HepG2 (cell line): Measurements from ENCODE around the gene RBM8A. TPM values are rescaled to one million over a fixed set of nuclear protein-coding genes. Genes with fewer than 3 reads are reported as not detected.

Experiments
- ATF1 ChIP-seq: IDR thresholded peaks from 2 replicates; pipeline ENCODE4 v1.6.1; 2016; ENCODE audit warnings: mild to moderate bottlenecking, control low read depth
- FOSL1 ChIP-seq: sonication (generic); formaldehyde crosslinking; IDR thresholded peaks from 2 replicates; pipeline ENCODE4 v1.9.0; 2021; ENCODE audit warnings: missing genetic modification reagents, borderline replicate concordance
- MIXL1 ChIP-seq: IDR thresholded peaks from 2 replicates; pipeline ENCODE4 v1.6.1; 2016
- NAIF1 ChIP-seq: sonication (generic); formaldehyde crosslinking; IDR thresholded peaks from 2 replicates; pipeline ENCODE4 v1.5.0; 2020; ENCODE audit warnings: mild to moderate bottlenecking, missing genetic modification reagents, borderline replicate concordance
- NFKB2 ChIP-seq: sonication (generic); formaldehyde crosslinking; IDR thresholded peaks from 2 replicates; pipeline ENCODE4 v1.4.0; 2020; ENCODE audit warnings: missing genetic modification reagents, borderline replicate concordance
- SPEN ChIP-seq: sonication (generic); formaldehyde crosslinking; IDR thresholded peaks from 2 replicates; pipeline ENCODE4 v1.5.1; 2020; ENCODE audit warnings: low read depth, mild to moderate bottlenecking, missing genetic modification reagents
- ZKSCAN8 ChIP-seq: IDR thresholded peaks from 2 replicates; pipeline ENCODE4 v1.6.1; 2016; ENCODE audit warnings: borderline replicate concordance, missing genetic modification reagents, missing compliant biosample characterization
- ZNF143 ChIP-seq: sonication (generic); formaldehyde crosslinking; IDR thresholded peaks from 2 replicates; pipeline ENCODE4 v1.4.0; 2020; ENCODE audit warnings: missing genetic modification reagents
- ZNF160 ChIP-seq: sonication (generic); formaldehyde crosslinking; IDR thresholded peaks from 2 replicates; pipeline ENCODE4 v1.8.0; 2022; ENCODE audit warnings: mild to moderate bottlenecking, inconsistent platforms, missing genetic modification reagents
- ZNF256 ChIP-seq: sonication (generic); formaldehyde crosslinking; conservative IDR thresholded peaks from 2 replicates; pipeline ENCODE4 v1.4.0; 2020; ENCODE audit warnings: missing genetic modification reagents
- ZNF326 ChIP-seq: sonication (generic); formaldehyde crosslinking; IDR thresholded peaks from 2 replicates; pipeline ENCODE4 v1.4.0; 2020; ENCODE audit warnings: missing genetic modification reagents, borderline replicate concordance
- ZNF33A ChIP-seq: sonication (generic); formaldehyde crosslinking; IDR thresholded peaks from 2 replicates; pipeline ENCODE4 v1.5.1; 2020; ENCODE audit warnings: missing genetic modification reagents, mild to moderate bottlenecking, moderate library complexity, borderline replicate concordance
- ZNF343 ChIP-seq: sonication (generic); formaldehyde crosslinking; IDR thresholded peaks from 2 replicates; pipeline ENCODE4 v1.4.0; 2020; ENCODE audit warnings: mild to moderate bottlenecking, missing genetic modification reagents
- ZNF430 ChIP-seq: sonication (generic); formaldehyde crosslinking; IDR thresholded peaks from 2 replicates; pipeline ENCODE4 v1.9.0; 2021; ENCODE audit warnings: mild to moderate bottlenecking, missing genetic modification reagents
- ZNF496 ChIP-seq: sonication (generic); formaldehyde crosslinking; IDR thresholded peaks from 2 replicates; pipeline ENCODE4 v1.8.1; 2023; ENCODE audit warnings: mild to moderate bottlenecking, moderate library complexity, missing genetic modification reagents; ENCODE audit not compliant: insufficient replicate concordance
- ZNF788 ChIP-seq: sonication (generic); formaldehyde crosslinking; IDR thresholded peaks from 2 replicates; pipeline ENCODE4 v1.5.0; 2020; ENCODE audit warnings: mild to moderate bottlenecking, missing genetic modification reagents, borderline replicate concordance
- polyA plus RNA-seq, 8 experiments: library from polyadenylated mRNA; depleted of rRNA in 3 of 8; stranded (reverse) in 7 of 8; unstranded in 1 of 8; fragments of >200 nt; fragmentation: Illumina TruSeq in 4 of 8; extraction: Trizol in 4 of 8; gene quantifications; 2 replicates each; pipeline versions ENCODE4 v1.2.1 to v1.2.3, GENCODE V29; 2011 to 2016; ENCODE audit warnings: low read depth in 4 of 8, missing spikeins in 1 of 8, mixed read lengths in 1 of 8; ENCODE audit not compliant: insufficient read depth in 1 of 8
- total RNA-seq, 5 experiments: library from RNA; depleted of rRNA; stranded (reverse); fragments of >200 nt; fragmentation: Illumina TruSeq; extraction: Trizol; gene quantifications; 2 replicates each; pipeline ENCODE4 v1.2.3, GENCODE V29; 2016; ENCODE audit warnings: low read depth in 1 of 5
- TF ChIP-seq, protein P1 (sequence below): sonication (generic); formaldehyde crosslinking; IDR thresholded peaks from 2 replicates; pipeline ENCODE4 v1.5.1; 2020; ENCODE audit warnings: mild to moderate bottlenecking, missing genetic modification reagents, borderline replicate concordance
- TF ChIP-seq, protein P2 (sequence below): sonication (generic); formaldehyde crosslinking; IDR thresholded peaks from 2 replicates; pipeline ENCODE4 v1.5.0; 2020; ENCODE audit warnings: mild to moderate bottlenecking, low read depth, missing genetic modification reagents, borderline replicate concordance
- TF ChIP-seq, protein P3 (sequence below): sonication (generic); formaldehyde crosslinking; IDR thresholded peaks from 2 replicates; pipeline ENCODE4 v1.4.0; 2020; ENCODE audit warnings: mild to moderate bottlenecking, missing genetic modification reagents
- TF ChIP-seq, protein P4 (sequence below): IDR thresholded peaks from 2 replicates; pipeline ENCODE4 v1.6.1; 2018; ENCODE audit warnings: missing genetic modification reagents, mild to moderate bottlenecking, missing compliant biosample characterization

RBM8A gene
- total and polyA plus RNA-seq, 2 of the 13 experiments (the other 11 are each of a cell fraction or from before 2014, with no cell fraction given) = 106 to 162 TPM

DNA sequence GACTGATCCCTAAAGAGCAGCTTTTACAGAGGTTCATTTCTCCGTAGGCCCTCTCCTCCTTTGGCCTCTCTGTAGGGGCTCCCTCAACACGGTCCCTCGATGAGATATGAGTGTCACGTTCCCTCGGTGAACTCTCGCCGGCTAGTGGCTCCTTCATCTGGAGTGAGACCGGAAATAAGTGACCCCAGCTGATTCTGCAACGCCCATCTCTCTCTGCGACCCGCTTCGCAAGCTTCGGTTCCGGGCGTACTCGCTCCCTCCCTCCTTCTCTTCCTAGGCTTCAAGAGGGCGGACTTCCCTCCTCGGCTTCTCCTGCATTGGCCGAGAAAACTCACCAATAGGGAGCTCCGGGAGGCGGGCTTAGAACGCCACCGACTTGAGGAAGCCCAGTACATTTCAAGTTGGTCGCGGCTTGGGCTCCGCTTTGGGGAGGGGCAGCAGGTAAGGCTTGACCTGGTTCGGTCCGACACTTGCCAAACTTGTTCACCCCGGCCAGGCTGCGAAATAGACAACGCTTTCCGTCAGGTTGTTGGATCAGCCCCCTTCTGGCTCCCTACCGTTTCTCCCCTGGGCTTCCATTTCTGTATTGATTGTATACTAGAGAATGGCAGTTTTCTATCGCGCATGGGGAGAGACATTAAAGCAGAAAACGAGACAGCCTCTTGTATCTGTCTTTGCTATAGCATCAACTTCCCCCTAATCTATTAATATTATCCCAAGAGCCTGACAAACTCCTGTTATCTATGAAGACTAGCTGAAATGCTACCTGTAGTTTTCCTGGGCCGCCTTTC lies 37.2 kb upstream of the RBM8A start, which contains the start of the genes ANKRD34A and POLR3GL (continued):
- TF ChIP-seq, protein P1, sequence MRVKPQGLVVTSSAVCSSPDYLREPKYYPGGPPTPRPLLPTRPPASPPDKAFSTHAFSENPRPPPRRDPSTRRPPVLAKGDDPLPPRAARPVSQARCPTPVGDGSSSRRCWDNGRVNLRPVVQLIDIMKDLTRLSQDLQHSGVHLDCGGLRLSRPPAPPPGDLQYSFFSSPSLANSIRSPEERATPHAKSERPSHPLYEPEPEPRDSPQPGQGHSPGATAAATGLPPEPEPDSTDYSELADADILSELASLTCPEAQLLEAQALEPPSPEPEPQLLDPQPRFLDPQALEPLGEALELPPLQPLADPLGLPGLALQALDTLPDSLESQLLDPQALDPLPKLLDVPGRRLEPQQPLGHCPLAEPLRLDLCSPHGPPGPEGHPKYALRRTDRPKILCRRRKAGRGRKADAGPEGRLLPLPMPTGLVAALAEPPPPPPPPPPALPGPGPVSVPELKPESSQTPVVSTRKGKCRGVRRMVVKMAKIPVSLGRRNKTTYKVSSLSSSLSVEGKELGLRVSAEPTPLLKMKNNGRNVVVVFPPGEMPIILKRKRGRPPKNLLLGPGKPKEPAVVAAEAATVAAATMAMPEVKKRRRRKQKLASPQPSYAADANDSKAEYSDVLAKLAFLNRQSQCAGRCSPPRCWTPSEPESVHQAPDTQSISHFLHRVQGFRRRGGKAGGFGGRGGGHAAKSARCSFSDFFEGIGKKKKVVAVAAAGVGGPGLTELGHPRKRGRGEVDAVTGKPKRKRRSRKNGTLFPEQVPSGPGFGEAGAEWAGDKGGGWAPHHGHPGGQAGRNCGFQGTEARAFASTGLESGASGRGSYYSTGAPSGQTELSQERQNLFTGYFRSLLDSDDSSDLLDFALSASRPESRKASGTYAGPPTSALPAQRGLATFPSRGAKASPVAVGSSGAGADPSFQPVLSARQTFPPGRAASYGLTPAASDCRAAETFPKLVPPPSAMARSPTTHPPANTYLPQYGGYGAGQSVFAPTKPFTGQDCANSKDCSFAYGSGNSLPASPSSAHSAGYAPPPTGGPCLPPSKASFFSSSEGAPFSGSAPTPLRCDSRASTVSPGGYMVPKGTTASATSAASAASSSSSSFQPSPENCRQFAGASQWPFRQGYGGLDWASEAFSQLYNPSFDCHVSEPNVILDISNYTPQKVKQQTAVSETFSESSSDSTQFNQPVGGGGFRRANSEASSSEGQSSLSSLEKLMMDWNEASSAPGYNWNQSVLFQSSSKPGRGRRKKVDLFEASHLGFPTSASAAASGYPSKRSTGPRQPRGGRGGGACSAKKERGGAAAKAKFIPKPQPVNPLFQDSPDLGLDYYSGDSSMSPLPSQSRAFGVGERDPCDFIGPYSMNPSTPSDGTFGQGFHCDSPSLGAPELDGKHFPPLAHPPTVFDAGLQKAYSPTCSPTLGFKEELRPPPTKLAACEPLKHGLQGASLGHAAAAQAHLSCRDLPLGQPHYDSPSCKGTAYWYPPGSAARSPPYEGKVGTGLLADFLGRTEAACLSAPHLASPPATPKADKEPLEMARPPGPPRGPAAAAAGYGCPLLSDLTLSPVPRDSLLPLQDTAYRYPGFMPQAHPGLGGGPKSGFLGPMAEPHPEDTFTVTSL (CRISPR knock-in tag) = 0 out of 2 replicates have a peak, but pooled peaks have one; percentile 48
- TF ChIP-seq, protein P2, sequence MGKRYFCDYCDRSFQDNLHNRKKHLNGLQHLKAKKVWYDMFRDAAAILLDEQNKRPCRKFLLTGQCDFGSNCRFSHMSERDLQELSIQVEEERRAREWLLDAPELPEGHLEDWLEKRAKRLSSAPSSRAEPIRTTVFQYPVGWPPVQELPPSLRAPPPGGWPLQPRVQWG (CRISPR knock-in tag) = no peak
- TF ChIP-seq ZNF343 (CRISPR knock-in tag) (peak; percentile 74; the same call in 1 of the 2 replicates), ZNF496 (CRISPR knock-in tag) (no peak), SPEN (CRISPR knock-in tag) (0 out of 2 replicates have a peak, but pooled peaks have one; percentile 26), ZNF143 (CRISPR knock-in tag) (peak; percentile 38; the same call in 1 of the 2 replicates), ZNF33A (CRISPR knock-in tag) (no peak), ZNF326 (CRISPR knock-in tag) (no peak), ATF1 (peak; percentile 52; the same call in 1 of the 2 replicates), ZNF256 (CRISPR knock-in tag) (no peak), ZNF430 (peak; percentile 29; the same call in 1 of the 2 replicates), NAIF1 (CRISPR knock-in tag) (no peak), ZNF160 (CRISPR knock-in tag) (0 out of 2 replicates have a peak, but pooled peaks have one; percentile 28), ZKSCAN8 (CRISPR knock-in tag) (0 out of 2 replicates have a peak, but pooled peaks have one; percentile 27), FOSL1 (CRISPR knock-in tag) (no peak), MIXL1 (peak; percentile 33; the same call in 1 of the 2 replicates), NFKB2 (CRISPR knock-in tag) (0 out of 2 replicates have a peak, but pooled peaks have one; percentile 18), ZNF788 (peak; percentile 12; the same call in 1 of the 2 replicates)
- TF ChIP-seq, protein P3, sequence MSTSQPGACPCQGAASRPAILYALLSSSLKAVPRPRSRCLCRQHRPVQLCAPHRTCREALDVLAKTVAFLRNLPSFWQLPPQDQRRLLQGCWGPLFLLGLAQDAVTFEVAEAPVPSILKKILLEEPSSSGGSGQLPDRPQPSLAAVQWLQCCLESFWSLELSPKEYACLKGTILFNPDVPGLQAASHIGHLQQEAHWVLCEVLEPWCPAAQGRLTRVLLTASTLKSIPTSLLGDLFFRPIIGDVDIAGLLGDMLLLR (CRISPR knock-in tag) = no peak
- TF ChIP-seq, protein P4, sequence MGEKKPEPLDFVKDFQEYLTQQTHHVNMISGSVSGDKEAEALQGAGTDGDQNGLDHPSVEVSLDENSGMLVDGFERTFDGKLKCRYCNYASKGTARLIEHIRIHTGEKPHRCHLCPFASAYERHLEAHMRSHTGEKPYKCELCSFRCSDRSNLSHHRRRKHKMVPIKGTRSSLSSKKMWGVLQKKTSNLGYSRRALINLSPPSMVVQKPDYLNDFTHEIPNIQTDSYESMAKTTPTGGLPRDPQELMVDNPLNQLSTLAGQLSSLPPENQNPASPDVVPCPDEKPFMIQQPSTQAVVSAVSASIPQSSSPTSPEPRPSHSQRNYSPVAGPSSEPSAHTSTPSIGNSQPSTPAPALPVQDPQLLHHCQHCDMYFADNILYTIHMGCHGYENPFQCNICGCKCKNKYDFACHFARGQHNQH = peak; percentile 48; the same call in 1 of the 2 replicates
